H9 (cell line): ENCODE measurements around the gene TBC1D24. TPM values are rescaled to one million over a fixed set of nuclear protein-coding genes. Genes with fewer than 3 reads are reported as not detected.

ENCODE experiments used
- DNase-seq: peaks from one replicate; pipeline ENCODE4 v3.0.0-alpha.2; 2017
- H2AFZ ChIP-seq: one replicate; pipeline ENCODE4 v1.6.1; 2013; ENCODE audit warnings: mild to moderate bottlenecking, low read length, control low read depth, moderate library complexity
- H2AK5ac ChIP-seq: 2 replicates; pipeline ENCODE4 v1.6.1; 2013; ENCODE audit warnings: low read length, control low read depth, mixed read lengths; ENCODE audit not compliant: insufficient read length
- H2BK120ac ChIP-seq: one replicate; pipeline ENCODE4 v1.6.1; 2013; ENCODE audit warnings: low read depth, mild to moderate bottlenecking, low read length, control low read depth, inconsistent platforms; ENCODE audit not compliant: poor library complexity, severe bottlenecking
- H2BK12ac ChIP-seq: 2 replicates; pipeline ENCODE4 v1.6.1; 2013; ENCODE audit warnings: low read length, control low read depth, mixed read lengths, low read depth; ENCODE audit not compliant: insufficient read length
- H2BK15ac ChIP-seq: 2 replicates; pipeline ENCODE4 v1.6.1; 2013; ENCODE audit warnings: low read depth, low read length, control low read depth
- H2BK20ac ChIP-seq: one replicate; pipeline ENCODE4 v1.6.1; 2013; ENCODE audit warnings: low read depth, mild to moderate bottlenecking, low read length, control low read depth, inconsistent platforms; ENCODE audit not compliant: poor library complexity, severe bottlenecking
- H2BK5ac ChIP-seq: 2 replicates; pipeline ENCODE4 v1.6.1; 2013; ENCODE audit warnings: low read length, control low read depth, mixed read lengths; ENCODE audit not compliant: insufficient read length
- H3K14ac ChIP-seq: 2 replicates; pipeline ENCODE4 v1.6.1; 2013; ENCODE audit warnings: low read length, control low read depth; ENCODE audit not compliant: insufficient read depth
- H3K18ac ChIP-seq: 2 replicates; pipeline ENCODE4 v1.6.1; 2013; ENCODE audit warnings: low read depth, mild to moderate bottlenecking, mixed read lengths, low read length, control low read depth; ENCODE audit not compliant: insufficient read length
- H3K23ac ChIP-seq: 2 replicates; pipeline ENCODE4 v1.6.1; 2013; ENCODE audit warnings: low read length, control low read depth, mixed read lengths, low read depth; ENCODE audit not compliant: insufficient read length
- H3K23me2 ChIP-seq: 2 replicates; pipeline ENCODE4 v1.6.1; 2013; ENCODE audit warnings: low read depth, mild to moderate bottlenecking, mixed read lengths, low read length, control low read depth; ENCODE audit not compliant: insufficient read length, poor library complexity, severe bottlenecking
- H3K27ac ChIP-seq: 2 replicates; pipeline ENCODE4 v1.5.1; 2013; ENCODE audit warnings: low read length, control low read depth, mixed read lengths, low read depth; ENCODE audit not compliant: insufficient read length
- H3K27me3 ChIP-seq: 2 replicates; pipeline ENCODE4 v1.6.1; 2013; ENCODE audit warnings: low read length, control low read depth, inconsistent platforms; ENCODE audit not compliant: insufficient read depth
- H3K4ac ChIP-seq: 2 replicates; pipeline ENCODE4 v1.6.1; 2013; ENCODE audit warnings: low read depth, mild to moderate bottlenecking, control low read depth, inconsistent platforms, low read length, moderate library complexity
- H3K4me1 ChIP-seq: 2 replicates; pipeline ENCODE4 v1.6.1; 2013; ENCODE audit warnings: low read length, control low read depth, inconsistent platforms; ENCODE audit not compliant: insufficient read depth
- H3K4me2 ChIP-seq: 2 replicates; pipeline ENCODE4 v1.6.1; 2013; ENCODE audit warnings: low read length, control low read depth, mixed read lengths; ENCODE audit not compliant: insufficient read length, insufficient read depth
- H3K56ac ChIP-seq: 2 replicates; pipeline ENCODE4 v1.6.1; 2013; ENCODE audit warnings: low read depth, mild to moderate bottlenecking, mixed read lengths, low read length, control low read depth; ENCODE audit not compliant: insufficient read length
- H3K79me1 ChIP-seq: 2 replicates; pipeline ENCODE4 v1.6.1; 2013; ENCODE audit warnings: low read depth, mild to moderate bottlenecking, moderate library complexity, low read length, control low read depth, inconsistent platforms; ENCODE audit not compliant: insufficient read depth, poor library complexity, severe bottlenecking
- H3K79me2 ChIP-seq: 2 replicates; pipeline ENCODE4 v1.6.1; 2013; ENCODE audit warnings: low read length, control low read depth, inconsistent platforms; ENCODE audit not compliant: insufficient read depth
- H3K9ac ChIP-seq: 2 replicates; pipeline ENCODE4 v1.6.1; 2013; ENCODE audit warnings: low read length, control low read depth, mixed read lengths; ENCODE audit not compliant: insufficient read length; ENCODE audit errors: extremely low read depth
- H3K9me3 ChIP-seq: one replicate; pipeline ENCODE4 v1.6.1; 2013; ENCODE audit warnings: low read depth, low read length, inconsistent platforms; ENCODE audit not compliant: control insufficient read depth
- H3T11ph ChIP-seq: one replicate; pipeline ENCODE4 v1.6.1; 2013; ENCODE audit warnings: mild to moderate bottlenecking, low read length, control low read depth, inconsistent platforms
- H4K20me1 ChIP-seq: one replicate; pipeline ENCODE4 v1.6.1; 2013; ENCODE audit not compliant: control insufficient read depth, insufficient read length, insufficient read depth
- H4K5ac ChIP-seq: 2 replicates; pipeline ENCODE4 v1.6.1; 2013; ENCODE audit warnings: low read depth, mild to moderate bottlenecking, mixed read lengths, low read length, control low read depth; ENCODE audit not compliant: insufficient read length
- H4K8ac ChIP-seq: replicated peaks from 2 replicates; pipeline ENCODE4 v1.6.1; 2013; ENCODE audit warnings: low read length, control low read depth, mixed read lengths, low read depth; ENCODE audit not compliant: insufficient read length
- H4K91ac ChIP-seq: 2 replicates; pipeline ENCODE4 v1.6.1; 2013; ENCODE audit warnings: low read depth, mild to moderate bottlenecking, moderate library complexity, mixed read lengths, low read length, control low read depth; ENCODE audit not compliant: insufficient read length
- H3K27ac Mint-ChIP-seq, 3 experiments: 2 replicates in 2 of 3; 3 replicates in 1 of 3; pipeline ENCODE4 v1.8.0; 2020 to 2021; ENCODE audit warnings: mixed read lengths in 3 of 3, mild to moderate bottlenecking in 1 of 3, moderate library complexity in 1 of 3
- H3K27me3 Mint-ChIP-seq: 2 replicates; pipeline ENCODE4 v1.8.0; 2021; ENCODE audit warnings: low read depth, mild to moderate bottlenecking, moderate library complexity, mixed read lengths
- H3K36me3 Mint-ChIP-seq, 3 experiments: 2 replicates in 2 of 3; 3 replicates in 1 of 3; pipeline ENCODE4 v1.8.0; 2020 to 2021; ENCODE audit warnings: low read depth in 3 of 3, mixed read lengths in 3 of 3; ENCODE audit not compliant: insufficient read depth in 1 of 3
- H3K4me1 Mint-ChIP-seq, 2 experiments: 2 replicates each; pipeline ENCODE4 v1.8.0; 2020; ENCODE audit warnings: mixed read lengths in 2 of 2
- H3K4me3 Mint-ChIP-seq, 2 experiments: 2 replicates in 1 of 2; 3 replicates in 1 of 2; pipeline ENCODE4 v1.8.0; 2020 to 2021; ENCODE audit warnings: mild to moderate bottlenecking in 2 of 2, mixed read lengths in 2 of 2, moderate library complexity in 1 of 2
- H3K9me3 Mint-ChIP-seq, 2 experiments: 2 replicates in 1 of 2; 3 replicates in 1 of 2; pipeline ENCODE4 v1.8.0; 2020; ENCODE audit warnings: mild to moderate bottlenecking in 2 of 2, mixed read lengths in 2 of 2, moderate library complexity in 1 of 2
- CTCF ChIP-seq: fragments of 200-600 bp; sonication (generic); conservative IDR thresholded peaks from 3 replicates; pipeline ENCODE4 v1.8.0; 2021; ENCODE audit warnings: antibody characterized with exemption, mild to moderate bottlenecking
- WGBS: extraction: QIAGEN DNeasy Blood & Tissue Kit; methylation state at CpG from one replicate; pipeline ENCODE4 v1.1.7; 2013; ENCODE audit warnings: missing lambda C conversion rate, low lambda C conversion rate, mixed read lengths; ENCODE audit not compliant: insufficient read length; ENCODE audit errors: extremely low coverage; 5-methylcytosine and 5-hydroxymethylcytosine counted together
- total RNA-seq: library from RNA; stranded (reverse); gene quantifications from 2 replicates; pipeline ENCODE4 v1.2.1, GENCODE V29; 2021

TBC1D24 gene
- total RNA-seq, 1 experiment from 2014 or later, result 19.0 TPM

- peak overlapping the region; percentile 73 to 88 for H3K4me3 Mint-ChIP-seq
Measured at GRCh38 chr16:2460391-2460713, 14.6 kb upstream of the TBC1D24 start.

More at GRCh38 chr16:2460391-2460713, 14.6 kb upstream of the TBC1D24 start:
- Histone ChIP-seq H2AFZ (no peak overlapping the region), H3K79me1 (peaks cover 7% of the 10 kb centered on the region), H2AK5ac (no peak overlapping the region), H2BK12ac (no peak overlapping the region), H4K8ac (no peak overlapping the region), H3K23ac (no peak overlapping the region), H2BK20ac (no peak overlapping the region), H3K27me3 (no peaks in the 10 kb centered on the region), H3K18ac (no peak overlapping the region), H2BK5ac (no peak overlapping the region), H2BK120ac (no peak overlapping the region), H3K56ac (no peak overlapping the region), H3K4me1 (peaks cover 2% of the 10 kb centered on the region; the same call in 1 of the 2 replicates), H3K23me2 (peaks cover 11% of the 10 kb centered on the region), H3K14ac (no peak overlapping the region), H3K9ac (peak overlapping the region; percentile 32), H4K5ac (no peak overlapping the region), H3K79me2 (0 out of 2 replicates have a peak, but pooled peaks cover 2% of the 10 kb centered on the region), H3K4me2 (peak overlapping the region; percentile 52), H3K4ac (no peak overlapping the region), H3K9me3 (no peaks in the 10 kb centered on the region), H3T11ph (no peak overlapping the region), H4K91ac (no peak overlapping the region), H4K20me1 (no peaks in the 10 kb centered on the region), H2BK15ac (no peak overlapping the region), H3K27ac (no peak overlapping the region)
- Mint-ChIP-seq H3K27me3 (no peaks in the 10 kb centered on the region), H3K4me1 (peaks cover 9 to 20% of the 10 kb centered on the region in 2 experiments), H3K27ac (no peak overlapping the region; a peak in 1 of 7 replicates), H3K36me3 (peaks cover 18 to 53% (median 44%) of the 10 kb centered on the region in 3 experiments; a peak in 6 of 7 replicates), H3K9me3 (no peaks in the 10 kb centered on the region)
- WGBS, result no CpG with 5 or more reads among the region's 20 CpGs
- no peak for DNase-seq
- no peak for TF ChIP-seq CTCF
